ENCODE data around the gene KANSL1. TPM values are rescaled to one million over a fixed set of nuclear protein-coding genes. Genes with fewer than 3 reads are reported as not detected.
"Not testable (repeated sequence)": the region's sequence is repeated elsewhere in the genome, so short reads cannot be mapped to it uniquely, and the experiment has no call there.

Gene KANSL1
- total and polyA plus RNA-seq, 2 donors (not counting 1 experiment from before 2014, with no cell fraction given), result 36.8 to 233 TPM

DNA sequence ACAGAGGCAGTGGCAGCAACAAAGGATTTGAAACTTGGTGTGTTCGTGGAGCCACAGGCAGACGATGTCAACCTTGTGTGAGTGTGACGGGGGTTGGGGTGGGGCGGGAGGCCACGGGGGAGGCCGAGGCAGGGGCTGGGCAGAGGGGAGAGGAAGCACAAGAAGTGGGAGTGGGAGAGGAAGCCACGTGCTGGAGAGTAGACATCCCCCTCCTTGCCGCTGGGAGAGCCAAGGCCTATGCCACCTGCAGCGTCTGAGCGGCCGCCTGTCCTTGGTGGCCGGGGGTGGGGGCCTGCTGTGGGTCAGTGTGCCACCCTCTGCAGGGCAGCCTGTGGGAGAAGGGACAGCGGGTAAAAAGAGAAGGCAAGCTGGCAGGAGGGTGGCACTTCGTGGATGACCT lies 168.6 kb downstream of the KANSL1 start:
- Histone ChIP-seq H3K79me2 (ENCODE audit: control insufficient read depth, insufficient read depth, low read length) (no peaks in the 10 kb centered on the region), H3K9me3 (ENCODE audit: control extremely low read depth in 1 of 3, control insufficient read depth in 2 of 3, insufficient read depth in 1 of 3, low read length in 2 of 3) (peaks cover 0 to 4% (median 2%) of the 10 kb centered on the region in 3 donors), H3K27ac (ENCODE audit: low read length in 2 of 2) (peak overlapping the region; percentile 65 to 69), H3K4me3 (ENCODE audit: control extremely low read depth in 1 of 5, extremely low read depth in 1 of 5, insufficient read depth in 1 of 5, low read depth in 2 of 5, low read length in 4 of 5) (no peak overlapping the region), H3K4me2 (replicated peaks; ENCODE audit: low read depth, low read length, poor library complexity, severe bottlenecking) (no peak overlapping the region), H3K4me1 (ENCODE audit: control insufficient read depth in 2 of 2, insufficient read depth in 2 of 2, low read length in 2 of 2) (peaks cover 63 to 78% of the 10 kb centered on the region in 2 donors), H3K36me3 (replicated peaks in 1 of 2; ENCODE audit: control extremely low read depth in 1 of 2, control insufficient read depth in 1 of 2, extremely low read depth in 1 of 2, insufficient read depth in 2 of 2, low read length in 1 of 2) (peaks cover 4 to 6% of the 10 kb centered on the region in 2 experiments), H4K20me1 (ENCODE audit: control insufficient read depth, insufficient read depth, low read length, poor library complexity, severe bottlenecking) (no peaks in the 10 kb centered on the region), H3K9ac (ENCODE audit: low read length) (no peak overlapping the region), H2AFZ (ENCODE audit: insufficient read depth, low read depth, low read length, poor library complexity, severe bottlenecking) (no peak overlapping the region), H3K27me3 (replicated peaks in 1 of 4; ENCODE audit: control extremely low read depth in 1 of 4, control insufficient read depth in 3 of 4, insufficient read depth in 4 of 4, low read length in 3 of 4) (no peaks in the 10 kb centered on the region)
- CTCF ChIA-PET, result interaction anchor here (1.1 to 2.6 kb wide), 2 partner anchors 21 to 188 kb away, joined by 3 to 9 read pairs; no protein-coding TSS in a partner anchor
- no peak for DNase-seq
- no peak for TF ChIP-seq EZH2 (IDR thresholded peaks at IDR 0.05; ENCODE audit: borderline replicate concordance, insufficient read depth, low read depth, low read length, poor library complexity, severe bottlenecking)
- TF ChIP-seq, protein P1, sequence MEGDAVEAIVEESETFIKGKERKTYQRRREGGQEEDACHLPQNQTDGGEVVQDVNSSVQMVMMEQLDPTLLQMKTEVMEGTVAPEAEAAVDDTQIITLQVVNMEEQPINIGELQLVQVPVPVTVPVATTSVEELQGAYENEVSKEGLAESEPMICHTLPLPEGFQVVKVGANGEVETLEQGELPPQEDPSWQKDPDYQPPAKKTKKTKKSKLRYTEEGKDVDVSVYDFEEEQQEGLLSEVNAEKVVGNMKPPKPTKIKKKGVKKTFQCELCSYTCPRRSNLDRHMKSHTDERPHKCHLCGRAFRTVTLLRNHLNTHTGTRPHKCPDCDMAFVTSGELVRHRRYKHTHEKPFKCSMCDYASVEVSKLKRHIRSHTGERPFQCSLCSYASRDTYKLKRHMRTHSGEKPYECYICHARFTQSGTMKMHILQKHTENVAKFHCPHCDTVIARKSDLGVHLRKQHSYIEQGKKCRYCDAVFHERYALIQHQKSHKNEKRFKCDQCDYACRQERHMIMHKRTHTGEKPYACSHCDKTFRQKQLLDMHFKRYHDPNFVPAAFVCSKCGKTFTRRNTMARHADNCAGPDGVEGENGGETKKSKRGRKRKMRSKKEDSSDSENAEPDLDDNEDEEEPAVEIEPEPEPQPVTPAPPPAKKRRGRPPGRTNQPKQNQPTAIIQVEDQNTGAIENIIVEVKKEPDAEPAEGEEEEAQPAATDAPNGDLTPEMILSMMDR (IDR thresholded peaks at IDR 0.05), result no peak
- Mint-ChIP-seq H3K27me3 (no peaks in the 10 kb centered on the region), H3K4me3 (no peak overlapping the region), H3K27ac (peak overlapping the region; percentile 86), H3K9me3 (ENCODE audit: insufficient read depth) (no peaks in the 10 kb centered on the region), H3K4me1 (peaks cover 72% of the 10 kb centered on the region)
- intact Hi-C loops (cut with micrococcal nuclease), result no loop called here
- ATAC-seq (ENCODE audit: low read depth), result no peak
- POLR2A ChIA-PET, result no interaction called here
- WGBS (ENCODE audit: insufficient coverage), result 80% methylated on average over 7 of the region's 14 CpGs

DNA sequence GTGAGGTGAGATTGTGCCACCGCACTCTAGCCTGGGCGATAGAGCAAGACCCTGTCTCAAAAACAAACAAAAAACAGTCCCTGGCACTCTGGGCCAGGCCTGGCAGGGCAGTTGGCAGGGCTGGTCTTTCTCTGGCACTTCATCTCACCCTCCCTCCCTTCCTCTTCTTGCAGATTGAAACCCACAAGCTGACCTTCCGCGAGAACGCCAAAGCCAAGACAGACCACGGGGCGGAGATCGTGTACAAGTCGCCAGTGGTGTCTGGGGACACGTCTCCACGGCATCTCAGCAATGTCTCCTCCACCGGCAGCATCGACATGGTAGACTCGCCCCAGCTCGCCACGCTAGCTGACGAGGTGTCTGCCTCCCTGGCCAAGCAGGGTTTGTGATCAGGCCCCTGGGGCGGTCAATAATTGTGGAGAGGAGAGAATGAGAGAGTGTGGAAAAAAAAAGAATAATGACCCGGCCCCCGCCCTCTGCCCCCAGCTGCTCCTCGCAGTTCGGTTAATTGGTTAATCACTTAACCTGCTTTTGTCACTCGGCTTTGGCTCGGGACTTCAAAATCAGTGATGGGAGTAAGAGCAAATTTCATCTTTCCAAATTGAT lies 169.3 kb downstream of the KANSL1 start:
- Histone ChIP-seq H2AFZ (ENCODE audit: insufficient read depth, low read depth, low read length, poor library complexity, severe bottlenecking) (no peak overlapping the region), H3K79me2 (ENCODE audit: control insufficient read depth, insufficient read depth, low read length) (no peaks in the 10 kb centered on the region), H3K27ac (ENCODE audit: low read length in 2 of 2) (peak overlapping the region in 1 of 2 donors; percentile 0), H3K4me2 (replicated peaks; ENCODE audit: low read depth, low read length, poor library complexity, severe bottlenecking) (no peak overlapping the region), H3K27me3 (replicated peaks in 1 of 4; ENCODE audit: control extremely low read depth in 1 of 4, control insufficient read depth in 3 of 4, insufficient read depth in 4 of 4, low read length in 3 of 4) (no peaks in the 10 kb centered on the region), H3K9me3 (ENCODE audit: control extremely low read depth in 1 of 3, control insufficient read depth in 2 of 3, insufficient read depth in 1 of 3, low read length in 2 of 3) (peaks cover 0 to 5% (median 0%) of the 10 kb centered on the region in 3 donors), H4K20me1 (ENCODE audit: control insufficient read depth, insufficient read depth, low read length, poor library complexity, severe bottlenecking) (no peaks in the 10 kb centered on the region), H3K9ac (ENCODE audit: low read length) (no peak overlapping the region), H3K36me3 (replicated peaks in 1 of 2; ENCODE audit: control extremely low read depth in 1 of 2, control insufficient read depth in 1 of 2, extremely low read depth in 1 of 2, insufficient read depth in 2 of 2, low read length in 1 of 2) (peaks cover 4 to 6% of the 10 kb centered on the region in 2 experiments), H3K4me3 (ENCODE audit: control extremely low read depth in 1 of 5, extremely low read depth in 1 of 5, insufficient read depth in 1 of 5, low read depth in 2 of 5, low read length in 4 of 5) (no peak overlapping the region), H3K4me1 (ENCODE audit: control insufficient read depth in 2 of 2, insufficient read depth in 2 of 2, low read length in 2 of 2) (peaks cover 60 to 77% of the 10 kb centered on the region in 2 donors)
- H3K4me3 Mint-ChIP-seq, result no peak overlapping the region
- no peak for DNase-seq
- peaks cover 69% of the 10 kb centered on the region for H3K4me1 Mint-ChIP-seq
- WGBS (ENCODE audit: insufficient coverage), result 92% methylated on average over 22 of the region's 24 CpGs
- no peak for ATAC-seq (ENCODE audit: low read depth)
- POLR2A ChIA-PET, result no interaction called here
- intact Hi-C loops (cut with micrococcal nuclease), result no loop called here
- H3K9me3 Mint-ChIP-seq (ENCODE audit: insufficient read depth), result no peaks in the 10 kb centered on the region
- CTCF ChIA-PET, result interaction anchor here (1.1 kb wide), 1 partner anchor 20 kb away, joined by 3 read pairs; no protein-coding TSS in a partner anchor
- no peak for TF ChIP-seq EZH2 (IDR thresholded peaks at IDR 0.05; ENCODE audit: borderline replicate concordance, insufficient read depth, low read depth, low read length, poor library complexity, severe bottlenecking)
- TF ChIP-seq, protein P1 (IDR thresholded peaks at IDR 0.05), result no peak
- no peaks in the 10 kb centered on the region for H3K27me3 Mint-ChIP-seq
- H3K27ac Mint-ChIP-seq, result peak overlapping the region; percentile 56

DNA sequence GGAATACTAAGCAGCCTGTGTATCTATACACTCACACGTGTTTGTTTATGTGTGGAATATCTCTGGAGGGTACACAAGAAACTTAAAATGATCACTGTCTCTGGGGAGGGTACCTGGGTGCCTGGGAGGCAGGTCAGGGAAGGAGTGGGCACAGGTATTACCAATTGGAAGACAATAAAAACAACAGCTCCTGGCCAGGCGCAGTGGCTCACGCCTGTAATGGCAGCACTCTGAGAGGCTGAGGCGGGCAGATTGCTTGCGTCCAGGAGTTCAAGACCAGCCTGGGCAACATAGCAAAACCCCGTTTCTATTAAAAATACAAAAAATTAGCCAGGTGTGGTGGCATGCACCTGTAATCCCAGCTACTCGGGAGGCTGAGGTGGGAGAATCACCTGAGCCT lies 169.9 kb downstream of the KANSL1 start:
- H3K4me1 ChIP-seq (ENCODE audit: control insufficient read depth in 2 of 2, insufficient read depth in 2 of 2, low read length in 2 of 2), result peaks cover 54 to 77% of the 10 kb centered on the region in 2 donors
- DNase-seq, result not testable (repeated sequence)
- WGBS (ENCODE audit: insufficient coverage), result 97% methylated on average over 5 of the region's 7 CpGs

More for the DNA sequence above, 169.9 kb downstream of the KANSL1 start:
- intact Hi-C loops (cut with micrococcal nuclease); H3K36me3 ChIP-seq (replicated peaks in 1 of 2; ENCODE audit: control extremely low read depth in 1 of 2, control insufficient read depth in 1 of 2, extremely low read depth in 1 of 2, insufficient read depth in 2 of 2, low read length in 1 of 2); H3K4me3 Mint-ChIP-seq; ATAC-seq (ENCODE audit: low read depth); H3K27ac ChIP-seq (ENCODE audit: low read length in 2 of 2); H3K9ac ChIP-seq (ENCODE audit: low read length); H3K9me3 Mint-ChIP-seq (ENCODE audit: insufficient read depth); H4K20me1 ChIP-seq (ENCODE audit: control insufficient read depth, insufficient read depth, low read length, poor library complexity, severe bottlenecking); CTCF ChIA-PET; H3K4me2 ChIP-seq (replicated peaks; ENCODE audit: low read depth, low read length, poor library complexity, severe bottlenecking); H2AFZ ChIP-seq (ENCODE audit: insufficient read depth, low read depth, low read length, poor library complexity, severe bottlenecking); H3K4me3 ChIP-seq (ENCODE audit: control extremely low read depth in 1 of 5, extremely low read depth in 1 of 5, insufficient read depth in 1 of 5, low read depth in 2 of 5, low read length in 4 of 5); POLR2A ChIA-PET; H3K79me2 ChIP-seq (ENCODE audit: control insufficient read depth, insufficient read depth, low read length); H3K9me3 ChIP-seq (ENCODE audit: control extremely low read depth in 1 of 3, control insufficient read depth in 2 of 3, insufficient read depth in 1 of 3, low read length in 2 of 3); H3K27me3 ChIP-seq (replicated peaks in 1 of 4; ENCODE audit: control extremely low read depth in 1 of 4, control insufficient read depth in 3 of 4, insufficient read depth in 4 of 4, low read length in 3 of 4); H3K27me3 Mint-ChIP-seq: not testable (repeated sequence)
- H3K4me1 Mint-ChIP-seq, result peaks cover 67% of the 10 kb centered on the region
- peak overlapping the region; percentile 15 for H3K27ac Mint-ChIP-seq
